ENCODE measurements around the gene RAD51C. TPM values are rescaled to one million over a fixed set of nuclear protein-coding genes. Genes with fewer than 3 reads are reported as not detected.
A peak's percentile ranks its signal among the peaks of the same experiment; 100 is the strongest.
"Not testable (repeated sequence)": the region's sequence is repeated elsewhere in the genome, so short reads cannot be mapped to it uniquely, and the experiment has no call there.

Gene RAD51C
- total RNA-seq, 1 donor from 2014 or later = 67.6 TPM

- Histone ChIP-seq H3K4me1 (peaks cover 8% of the 10 kb centered on the region), H3K4me2 (no peak overlapping the region), H3K9ac (no peak overlapping the region), H3K4me3 (no peak overlapping the region), H3K36me3 (no peaks in the 10 kb centered on the region), H3K27ac (no peak overlapping the region), H4K20me1 (ENCODE audit: low read depth) (no peaks in the 10 kb centered on the region), H3K9me3 (ENCODE audit: low read depth) (no peaks in the 10 kb centered on the region), H3K79me2 (ENCODE audit: low read depth) (peaks cover 8% of the 10 kb centered on the region), H3F3A (ENCODE audit: low read depth) (no peaks in the 10 kb centered on the region), H3K27me3 (no peaks in the 10 kb centered on the region), H2AFZ (replicated peaks) (no peak overlapping the region)
- peaks cover 3% of the 10 kb centered on the region for H3K27me3 Mint-ChIP-seq (ENCODE audit: insufficient read depth, low read depth)
- H3K27ac Mint-ChIP-seq = no peak overlapping the region
- H3K4me1 Mint-ChIP-seq = peaks cover 11% of the 10 kb centered on the region
- TF ChIP-seq EZH2 (IDR thresholded peaks at IDR 0.05) = no peak
- no peak for TF ChIP-seq EZH2phosphoT487 (IDR thresholded peaks at IDR 0.05)
- TF ChIP-seq CTCF (IDR thresholded peaks at IDR 0.05) = no peak
- DNase-seq (ENCODE audit: low spot score) = no peak
- H3K36me3 Mint-ChIP-seq = no peaks in the 10 kb centered on the region
- H3K9me3 Mint-ChIP-seq = no peaks in the 10 kb centered on the region
- H3K4me3 Mint-ChIP-seq = no peak overlapping the region
Observed at GRCh38 chr17:58688521-58688920, 3.9 kb upstream of the RAD51C start.

- not testable (repeated sequence) for H3K4me3 Mint-ChIP-seq; H3K27me3 Mint-ChIP-seq (ENCODE audit: insufficient read depth, low read depth); H3K9me3 Mint-ChIP-seq; H3K4me2 ChIP-seq; DNase-seq (ENCODE audit: low spot score); H3F3A ChIP-seq (ENCODE audit: low read depth); H3K27ac Mint-ChIP-seq; H4K20me1 ChIP-seq (ENCODE audit: low read depth); H3K9me3 ChIP-seq (ENCODE audit: low read depth); H3K9ac ChIP-seq; H3K36me3 ChIP-seq; H3K36me3 Mint-ChIP-seq; H3K27ac ChIP-seq; H3K27me3 ChIP-seq; H2AFZ ChIP-seq (replicated peaks); H3K4me3 ChIP-seq
- Histone ChIP-seq H3K79me2 (ENCODE audit: low read depth) (peaks cover 18% of the 10 kb centered on the region), H3K4me1 (peaks cover 14% of the 10 kb centered on the region)
- H3K4me1 Mint-ChIP-seq = peaks cover 15% of the 10 kb centered on the region
Observed at GRCh38 chr17:58690033-58690432, 2.4 kb upstream of the RAD51C start.

- DNase-seq (ENCODE audit: low spot score) = no peak
- no peaks in the 10 kb centered on the region for H3K36me3 Mint-ChIP-seq
- peaks cover 15% of the 10 kb centered on the region for H3K4me1 Mint-ChIP-seq
- peak within 1 kb of the TSS; percentile 76 for H3K4me2 ChIP-seq
- no peaks in the 10 kb centered on the region for H3F3A ChIP-seq (ENCODE audit: low read depth)
- peak within 1 kb of the TSS; percentile 91 for H3K27ac Mint-ChIP-seq
- no peak within 1 kb of the TSS for H3K9ac ChIP-seq
- no peaks in the 10 kb centered on the region for H3K9me3 ChIP-seq (ENCODE audit: low read depth)
- peaks cover 3% of the 10 kb centered on the region for H3K27me3 Mint-ChIP-seq (ENCODE audit: insufficient read depth, low read depth)
- no peaks in the 10 kb centered on the region for H3K9me3 Mint-ChIP-seq
- H3K79me2 ChIP-seq (ENCODE audit: low read depth) = peaks cover 18% of the 10 kb centered on the region
- H3K27me3 ChIP-seq = no peaks in the 10 kb centered on the region
- TF ChIP-seq EZH2phosphoT487 (IDR thresholded peaks at IDR 0.05) = no peak
- TF ChIP-seq CTCF (IDR thresholded peaks at IDR 0.05) = no peak
- TF ChIP-seq EZH2 (IDR thresholded peaks at IDR 0.05) = no peak
- no peaks in the 10 kb centered on the region for H4K20me1 ChIP-seq (ENCODE audit: low read depth)
- H3K36me3 ChIP-seq = no peaks in the 10 kb centered on the region
- peak within 1 kb of the TSS; percentile 35 for H3K4me3 ChIP-seq
- no peak within 1 kb of the TSS for H3K27ac ChIP-seq
- H3K4me1 ChIP-seq = peaks cover 14% of the 10 kb centered on the region
- peak within 1 kb of the TSS; percentile 86 for H3K4me3 Mint-ChIP-seq
- H2AFZ ChIP-seq (replicated peaks) = peak within 1 kb of the TSS; percentile 82
Observed at GRCh38 chr17:58691701-58692238, 632 bp upstream of the RAD51C start, which contains the start of gene TEX14. TEX14 (minus strand) TSS chr17:58692045; CDS start chr17:58652001, 40,044 bp downstream.

GRCh38 chr17:58693208-58693607, 806 bp downstream of the RAD51C start:
- Mint-ChIP-seq H3K36me3 (no peaks in the 10 kb centered on the region), H3K4me1 (peaks cover 15% of the 10 kb centered on the region), H3K27ac (peak overlapping the region; percentile 91), H3K9me3 (no peaks in the 10 kb centered on the region), H3K27me3 (ENCODE audit: insufficient read depth, low read depth) (peaks cover 2% of the 10 kb centered on the region), H3K4me3 (peak overlapping the region; percentile 86)
- TF ChIP-seq CTCF (IDR thresholded peaks at IDR 0.05) = no peak
- no peak for TF ChIP-seq EZH2 (IDR thresholded peaks at IDR 0.05)
- TF ChIP-seq EZH2phosphoT487 (IDR thresholded peaks at IDR 0.05) = no peak
- Histone ChIP-seq H3K4me3 (peak overlapping the region; percentile 35), H3K9ac (no peak overlapping the region), H3K27ac (no peak overlapping the region), H3F3A (ENCODE audit: low read depth) (no peaks in the 10 kb centered on the region), H3K4me1 (peaks cover 14% of the 10 kb centered on the region), H3K27me3 (no peaks in the 10 kb centered on the region), H3K4me2 (peak overlapping the region; percentile 76), H3K9me3 (ENCODE audit: low read depth) (no peaks in the 10 kb centered on the region), H3K36me3 (no peaks in the 10 kb centered on the region), H3K79me2 (ENCODE audit: low read depth) (peaks cover 18% of the 10 kb centered on the region), H4K20me1 (ENCODE audit: low read depth) (no peaks in the 10 kb centered on the region), H2AFZ (replicated peaks) (no peak overlapping the region)
- DNase-seq (ENCODE audit: low spot score) = no peak

Data from neural progenitor cell (in vitro differentiated cells).